ENCODE results near the gene BCAS3. TPM values are rescaled to one million over a fixed set of nuclear protein-coding genes. Genes with fewer than 3 reads are reported as not detected.

The BCAS3 gene
- polyA plus RNA-seq, 1 experiment, result 17.5 TPM

- H3K9me3 ChIP-seq (ENCODE audit: control insufficient read depth, insufficient read depth, low read length), result no peaks in the 10 kb centered on the region
- no peak for DNase-seq (ENCODE audit: low read depth, low spot score)
- CTCF ChIA-PET, result no interaction called here
- H3K27ac ChIP-seq (ENCODE audit: low read depth, low read length), result no peak overlapping the region
- POLR2A ChIA-PET, result no interaction called here
- no peak overlapping the region for H3K4me3 ChIP-seq (ENCODE audit: low read depth, low read length)
- no peaks in the 10 kb centered on the region for H3K27me3 ChIP-seq (ENCODE audit: control insufficient read depth, insufficient read depth, low read length)
- TF ChIP-seq CTCF (IDR thresholded peaks at IDR 0.05; ENCODE audit: low read depth, low read length), result no peak
These were observed 655.5 kb downstream of the BCAS3 start for GRCh38 chr17:61333136-61333535.

GRCh38 chr17:61334673-61335072 lies 657.0 kb downstream of the BCAS3 start:
- H3K27ac ChIP-seq (ENCODE audit: low read depth, low read length), result peak overlapping the region; percentile 68
- ChIA-PET POLR2A (interaction anchor here (0.6 kb wide), 1 partner anchor 16 kb away, joined by 6 read pairs; no protein-coding TSS in a partner anchor), CTCF (interaction anchor here (1.0 kb wide), 1 partner anchor 20 kb away, joined by 3 read pairs; no protein-coding TSS in a partner anchor)

GRCh38 chr17:61335105-61335844 lies 657.6 kb downstream of the BCAS3 start:
- no peak overlapping the region for H3K4me3 ChIP-seq (ENCODE audit: low read depth, low read length)
- CTCF ChIA-PET, result interaction anchor here (0.8 to 1.5 kb wide), 3 partner anchors 21 to 27 kb away, joined by 3 to 5 read pairs (median 3); no protein-coding TSS in a partner anchor
- no peaks in the 10 kb centered on the region for H3K27me3 ChIP-seq (ENCODE audit: control insufficient read depth, insufficient read depth, low read length)
- no peak for DNase-seq (ENCODE audit: low read depth, low spot score)
- TF ChIP-seq CTCF (IDR thresholded peaks at IDR 0.05; ENCODE audit: low read depth, low read length), result no peak
- no peaks in the 10 kb centered on the region for H3K9me3 ChIP-seq (ENCODE audit: control insufficient read depth, insufficient read depth, low read length)
- POLR2A ChIA-PET, result interaction anchor here (0.6 kb wide), 2 partner anchors 27 to 62 kb away, joined by 3 read pairs; no protein-coding TSS in a partner anchor
- H3K27ac ChIP-seq (ENCODE audit: low read depth, low read length), result peak overlapping the region; percentile 68

More at GRCh38 chr17:61334673-61335072, 657.0 kb downstream of the BCAS3 start:
- TF ChIP-seq CTCF (IDR thresholded peaks at IDR 0.05; ENCODE audit: low read depth, low read length), result no peak
- no peak overlapping the region for H3K4me3 ChIP-seq (ENCODE audit: low read depth, low read length)
- no peak for DNase-seq (ENCODE audit: low read depth, low spot score)
- H3K9me3 ChIP-seq (ENCODE audit: control insufficient read depth, insufficient read depth, low read length), result no peaks in the 10 kb centered on the region
- no peaks in the 10 kb centered on the region for H3K27me3 ChIP-seq (ENCODE audit: control insufficient read depth, insufficient read depth, low read length)

DNA sequence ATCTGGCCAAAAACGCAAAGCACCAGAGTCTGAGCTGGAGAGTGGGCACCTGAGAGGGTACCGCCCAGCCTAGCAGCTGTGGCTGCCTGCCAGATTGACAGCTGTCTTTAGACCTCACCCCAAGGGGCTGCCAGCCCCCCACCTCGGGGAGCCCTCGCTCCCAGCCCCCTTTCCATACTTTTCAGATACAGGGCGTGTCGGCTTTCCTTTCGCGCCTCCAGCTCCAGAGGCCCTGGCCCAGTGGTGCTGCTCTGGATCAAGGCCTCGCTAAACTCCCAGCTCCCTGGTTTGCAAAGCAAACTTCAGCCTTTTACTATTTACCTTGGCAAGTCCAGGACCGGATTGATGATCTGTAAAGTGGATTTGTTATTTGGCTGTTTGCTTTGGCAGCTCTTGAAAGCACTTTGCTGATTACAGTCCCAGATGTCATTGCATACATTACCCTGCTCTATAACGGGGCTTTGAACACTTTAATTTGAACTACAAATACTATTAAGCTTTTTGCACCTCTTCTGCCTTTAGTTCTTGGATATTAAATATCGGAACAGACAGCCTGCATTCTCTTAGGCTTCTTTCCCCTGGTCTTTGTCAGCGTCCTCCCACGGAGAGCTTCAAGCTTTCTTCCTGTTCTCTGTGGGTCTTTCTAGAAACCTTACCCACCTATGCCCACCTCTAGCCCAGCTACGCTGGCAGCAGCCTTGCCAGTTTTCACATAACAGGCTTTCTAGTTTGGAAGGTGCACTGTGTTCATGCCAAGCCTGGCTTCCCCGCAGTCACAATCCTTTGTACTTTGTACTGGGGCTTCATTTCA lies 658.4 kb downstream of the BCAS3 start:
- CTCF ChIA-PET, result interaction anchor here (0.8 to 1.5 kb wide), 2 partner anchors 22 to 28 kb away, joined by 3 to 5 read pairs; no protein-coding TSS in a partner anchor
- H3K27me3 ChIP-seq (ENCODE audit: control insufficient read depth, insufficient read depth, low read length), result no peaks in the 10 kb centered on the region
- peak overlapping the region; percentile 68 for H3K27ac ChIP-seq (ENCODE audit: low read depth, low read length)
- no peak for TF ChIP-seq CTCF (IDR thresholded peaks at IDR 0.05; ENCODE audit: low read depth, low read length)
- H3K9me3 ChIP-seq (ENCODE audit: control insufficient read depth, insufficient read depth, low read length), result no peaks in the 10 kb centered on the region
- POLR2A ChIA-PET, result interaction anchor here (0.6 kb wide), 3 partner anchors 28 to 61 kb away, joined by 3 read pairs; no protein-coding TSS in a partner anchor
- no peak overlapping the region for H3K4me3 ChIP-seq (ENCODE audit: low read depth, low read length)
- DNase-seq (ENCODE audit: low read depth, low spot score), result no peak
